Smooth muscle cell (in vitro differentiated cells): ENCODE results near the gene ZSCAN21. TPM values are rescaled to one million over a fixed set of nuclear protein-coding genes. Genes with fewer than 3 reads are reported as not detected.

Experiments
- DNase-seq: peaks from one replicate; lab custom pipeline; 2025; ENCODE audit not compliant: unreplicated experiment; lab: John Stamatoyannopoulos, UW
- H2AFZ ChIP-seq: fragments of 200-600 bp; sonication (generic); 2 replicates; pipeline ENCODE4 v1.6.0; 2016; ENCODE audit warnings: antibody characterized with exemption, low read depth, mild to moderate bottlenecking
- H3F3A ChIP-seq: fragments of 200-600 bp; sonication (generic); 2 replicates; pipeline ENCODE4 v1.6.0; 2017; ENCODE audit warnings: antibody characterized with exemption, low read depth
- H3K27ac ChIP-seq: fragments of 200-600 bp; sonication (generic); 2 replicates; pipeline ENCODE4 v1.5.1; 2016; ENCODE audit warnings: low read depth, mild to moderate bottlenecking
- H3K27me3 ChIP-seq: fragments of 200-600 bp; sonication (generic); 2 replicates; pipeline ENCODE4 v1.6.1; 2016; ENCODE audit warnings: low read depth, mild to moderate bottlenecking
- H3K36me3 ChIP-seq: fragments of 200-600 bp; sonication (generic); 2 replicates; pipeline ENCODE4 v1.5.1; 2016; ENCODE audit warnings: low read depth
- H3K4me1 ChIP-seq: fragments of 200-600 bp; sonication (generic); 2 replicates; pipeline ENCODE4 v1.5.1; 2016; ENCODE audit warnings: low read depth
- H3K4me2 ChIP-seq: fragments of 200-600 bp; sonication (generic); 2 replicates; pipeline ENCODE4 v1.6.0; 2016; ENCODE audit warnings: mild to moderate bottlenecking
- H3K4me3 ChIP-seq: fragments of 200-600 bp; sonication (generic); 2 replicates; pipeline ENCODE4 v1.5.1; 2016; ENCODE audit warnings: mild to moderate bottlenecking
- H3K79me2 ChIP-seq: fragments of 200-600 bp; sonication (generic); 2 replicates; pipeline ENCODE4 v1.6.0; 2016; ENCODE audit warnings: low read depth, mild to moderate bottlenecking
- H3K9ac ChIP-seq: fragments of 200-600 bp; sonication (generic); 2 replicates; pipeline ENCODE4 v1.6.0; 2016; ENCODE audit warnings: low read depth
- H3K9me3 ChIP-seq: fragments of 200-600 bp; sonication (generic); replicated peaks from 2 replicates; pipeline ENCODE4 v1.5.1; 2016; ENCODE audit warnings: low read depth
- H4K20me1 ChIP-seq: fragments of 200-600 bp; sonication (generic); 2 replicates; pipeline ENCODE4 v1.6.0; 2016; ENCODE audit warnings: low read depth
- CTCF ChIP-seq: fragments of 200-600 bp; sonication (generic); IDR thresholded peaks from 2 replicates; pipeline ENCODE4 v1.5.1; 2017; ENCODE audit warnings: borderline replicate concordance, mild to moderate bottlenecking, antibody characterized with exemption; ENCODE audit not compliant: insufficient read depth, poor library complexity, severe bottlenecking
- WGBS: methylation state at CpG from one replicate; pipeline ENCODE4 v1.1.7; 2016; ENCODE audit warnings: low lambda C conversion rate; 5-methylcytosine and 5-hydroxymethylcytosine counted together
- polyA plus RNA-seq: library from polyadenylated mRNA; unstranded; fragments of >200 nt; fragmentation: Nextera tagmentation; extraction: Ambion mirVana; gene quantifications from 2 replicates; pipeline ENCODE4 v1.2.1, GENCODE V29; 2016
- total RNA-seq: library from RNA; depleted of rRNA; stranded (reverse); fragments of >200 nt; gene quantifications from 2 replicates; pipeline ENCODE4 v1.2.3, GENCODE V29; 2014

ZSCAN21 gene
- total and polyA plus RNA-seq, 2 experiments from 2014 or later, result 11.3 to 15.3 TPM

- Histone ChIP-seq H3K9me3 (no peaks in the 10 kb centered on the region), H3K27me3 (no peaks in the 10 kb centered on the region), H3F3A (peaks cover 10% of the 10 kb centered on the region), H4K20me1 (no peaks in the 10 kb centered on the region), H3K36me3 (no peaks in the 10 kb centered on the region), H2AFZ (no peak overlapping the region), H3K27ac (no peak overlapping the region), H3K4me3 (no peak overlapping the region), H3K4me2 (no peak overlapping the region), H3K4me1 (no peaks in the 10 kb centered on the region), H3K9ac (no peak overlapping the region), H3K79me2 (no peaks in the 10 kb centered on the region)
- 84% methylated on average over 6 of the region's 6 CpGs for WGBS
- no peak for DNase-seq
- no peak for TF ChIP-seq CTCF
Measured at GRCh38 chr7:100044718-100045117, 4.9 kb upstream of the ZSCAN21 start.

DNA sequence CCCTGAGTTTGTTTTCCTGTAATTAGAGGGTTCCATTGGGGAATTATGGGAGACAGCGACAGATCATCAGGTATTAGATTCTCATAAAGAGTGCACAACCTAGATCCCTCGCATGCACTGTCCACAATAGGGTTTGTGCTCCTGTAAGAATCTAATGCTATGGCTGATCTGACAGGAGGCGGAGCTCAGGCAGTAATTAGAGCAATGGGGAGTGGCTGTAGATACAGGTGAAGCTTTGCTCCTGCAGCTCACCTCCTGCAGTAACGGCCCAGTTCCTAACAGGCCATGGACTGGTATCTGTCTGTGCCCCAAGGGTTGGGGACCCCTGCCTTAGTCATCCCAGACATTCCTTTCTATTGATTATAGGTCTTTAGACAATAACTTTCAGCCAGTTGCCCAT lies 894 bp upstream of the ZSCAN21 start:
- H3F3A ChIP-seq, result peaks cover 5% of the 10 kb centered on the region
- no peaks in the 10 kb centered on the region for H3K27me3 ChIP-seq
- DNase-seq, result no peak
- peaks cover 7% of the 10 kb centered on the region for H3K4me1 ChIP-seq
- H3K79me2 ChIP-seq, result peaks cover 27% of the 10 kb centered on the region
- H3K36me3 ChIP-seq, result no peaks in the 10 kb centered on the region
- no peak overlapping the region for H3K27ac ChIP-seq
- H3K9me3 ChIP-seq, result no peaks in the 10 kb centered on the region
- no peak overlapping the region for H3K4me2 ChIP-seq
- 98% methylated on average over 4 of the region's 4 CpGs for WGBS
- no peak for TF ChIP-seq CTCF
- no peaks in the 10 kb centered on the region for H4K20me1 ChIP-seq
- no peak overlapping the region for H3K4me3 ChIP-seq
- H3K9ac ChIP-seq, result no peak overlapping the region
- no peak overlapping the region for H2AFZ ChIP-seq

DNA sequence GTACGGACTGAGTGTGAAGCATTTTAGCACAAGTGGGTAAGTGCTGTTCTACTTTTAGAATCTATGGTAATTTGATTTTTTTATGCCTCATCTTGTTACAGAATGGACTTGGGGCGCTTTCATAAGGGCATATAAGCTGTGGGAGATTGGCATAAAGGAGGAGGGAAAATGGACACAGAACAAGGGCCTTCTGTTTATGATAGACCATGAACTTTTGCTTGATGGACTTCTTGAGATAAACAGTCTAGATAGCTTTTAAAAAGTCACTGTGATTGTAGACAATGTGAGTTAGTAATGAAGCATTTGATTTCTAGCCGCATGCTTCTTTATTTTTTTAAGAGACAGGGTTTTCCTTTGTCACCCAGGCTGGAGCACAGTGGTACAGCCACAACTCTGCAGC lies 2.0 kb downstream of the ZSCAN21 start:
- Histone ChIP-seq H3K27ac (no peak overlapping the region), H3K9ac (no peak overlapping the region), H2AFZ (no peak overlapping the region), H3K27me3 (no peaks in the 10 kb centered on the region), H4K20me1 (no peaks in the 10 kb centered on the region), H3K9me3 (no peaks in the 10 kb centered on the region), H3K4me2 (no peak overlapping the region), H3K4me3 (no peak overlapping the region), H3F3A (peaks cover 5% of the 10 kb centered on the region), H3K79me2 (peaks cover 35% of the 10 kb centered on the region), H3K36me3 (no peaks in the 10 kb centered on the region), H3K4me1 (peaks cover 7% of the 10 kb centered on the region)
- DNase-seq, result no peak
- WGBS, result 93% methylated on average over 3 of the region's 3 CpGs
- TF ChIP-seq CTCF, result no peak

DNA sequence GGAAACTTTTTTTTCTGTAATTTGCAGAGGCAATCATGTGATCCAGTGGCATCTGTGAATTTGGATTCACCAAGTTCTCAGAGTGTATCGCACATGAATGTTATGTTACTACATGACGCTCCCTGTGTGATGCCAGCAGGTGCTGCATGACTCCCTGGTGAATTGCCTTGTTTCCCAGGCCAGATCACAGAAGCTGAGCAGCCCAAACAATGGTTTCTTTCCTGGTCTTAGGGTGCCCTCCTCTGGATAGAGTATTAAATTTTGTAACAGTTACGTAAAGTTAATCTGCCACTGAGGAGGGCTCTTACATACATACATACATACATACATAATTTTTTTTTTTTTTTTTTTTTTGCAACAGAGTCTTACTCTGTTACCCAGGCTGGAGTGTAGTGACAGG lies 3.6 kb downstream of the ZSCAN21 start:
- peaks cover 35% of the 10 kb centered on the region for H3K79me2 ChIP-seq
- H3K9me3 ChIP-seq, result no peaks in the 10 kb centered on the region
- no peaks in the 10 kb centered on the region for H4K20me1 ChIP-seq
- no peak overlapping the region for H3K27ac ChIP-seq
- peaks cover 7% of the 10 kb centered on the region for H3K4me1 ChIP-seq
- no peak for DNase-seq
- H2AFZ ChIP-seq, result no peak overlapping the region
- H3F3A ChIP-seq, result peaks cover 1% of the 10 kb centered on the region
- no peak overlapping the region for H3K9ac ChIP-seq
- WGBS, result 88% methylated on average over 3 of the region's 3 CpGs
- H3K4me3 ChIP-seq, result no peak overlapping the region
- no peaks in the 10 kb centered on the region for H3K27me3 ChIP-seq
- no peak overlapping the region for H3K4me2 ChIP-seq
- no peak for TF ChIP-seq CTCF
- peaks cover 7% of the 10 kb centered on the region for H3K36me3 ChIP-seq
